Endothelial cell of umbilical vein (primary cell): ENCODE data around the gene KCNJ6. TPM values are rescaled to one million over a fixed set of nuclear protein-coding genes. Genes with fewer than 3 reads are reported as not detected.

Experiments
- BruUV-seq: library from RNA; stranded (reverse); fragments of 400-500 nt; replicated peaks from 2 replicates; lab custom pipeline; 2021; lab: Mats Ljungman, UMichigan
- CTCF ChIA-PET: fragments of 300-600, 350-600 bp; sonication (Branson Sonifier 250); formaldehyde crosslinking; loops from one replicate; lab custom pipeline; 2021; ENCODE audit warnings: antibody characterized with exemption, inconsistent platforms; lab: Charles Lee
- POLR2A ChIA-PET: fragments of 300-600, 350-600 bp; sonication (Branson Sonifier 250); formaldehyde crosslinking; loops from one replicate; lab custom pipeline; 2021; ENCODE audit warnings: antibody characterized with exemption, inconsistent platforms; lab: Charles Lee
- DNase-seq: peaks from one replicate; pipeline ENCODE4 v3.0.0-alpha.2; 2011; ENCODE audit warnings: low read depth, low spot score
- FAIRE-seq: peaks from 2 replicates; lab custom pipeline; 2011; peaks lifted over from hg19 to GRCh38; lab: Jason Lieb, UNC
- H2AFZ ChIP-seq: 2 replicates; pipeline ENCODE4 v1.6.0; 2012; ENCODE audit warnings: low read depth, low read length, control low read depth, inconsistent platforms
- H3K27ac ChIP-seq: 2 replicates; pipeline ENCODE4 v1.5.1; 2011; ENCODE audit warnings: low read depth, mild to moderate bottlenecking, control low read depth, low read length, moderate library complexity; ENCODE audit not compliant: insufficient read depth
- H3K27me3 ChIP-seq, 2 experiments: 2 replicates each; pipeline versions ENCODE4 v1.6.0 to v1.6.1; 2011; ENCODE audit warnings: low read length in 2 of 2, mixed read lengths in 1 of 2; ENCODE audit not compliant: control insufficient read depth in 2 of 2, insufficient read depth in 2 of 2
- H3K36me3 ChIP-seq, 2 experiments: 2 replicates in 1 of 2; 3 replicates in 1 of 2; pipeline ENCODE4 v1.5.1; 2011; ENCODE audit warnings: low read length in 2 of 2, mild to moderate bottlenecking in 1 of 2, moderate library complexity in 1 of 2; ENCODE audit not compliant: control insufficient read depth in 2 of 2, insufficient read depth in 2 of 2; ENCODE audit errors: extremely low read depth in 1 of 2
- H3K4me1 ChIP-seq: 3 replicates; pipeline ENCODE4 v1.5.1; 2011; ENCODE audit warnings: mild to moderate bottlenecking, low read length; ENCODE audit not compliant: control insufficient read depth, insufficient read depth; ENCODE audit errors: extremely low read depth
- H3K4me2 ChIP-seq: 2 replicates; pipeline ENCODE4 v1.6.1; 2011; ENCODE audit warnings: low read length, control low read depth, mixed read lengths; ENCODE audit not compliant: insufficient read depth
- H3K4me3 ChIP-seq, 3 experiments: fragments of 200-600 bp in 1 of 3; sonication (generic), shearing (Covaris generic) in 1 of 3; replicated peaks in 1 of 3; 2 replicates each; pipeline ENCODE4 v1.5.1; 2011 to 2016; ENCODE audit warnings: control low read depth in 3 of 3, low read length in 3 of 3, mild to moderate bottlenecking in 2 of 3, inconsistent platforms in 1 of 3, low read depth in 1 of 3, moderate library complexity in 1 of 3; ENCODE audit not compliant: insufficient read depth in 1 of 3
- H3K79me2 ChIP-seq: 2 replicates; pipeline ENCODE4 v1.6.0; 2012; ENCODE audit warnings: low read length, inconsistent platforms; ENCODE audit not compliant: control insufficient read depth, insufficient read depth
- H3K9ac ChIP-seq: replicated peaks from 2 replicates; pipeline ENCODE3; 2011; ENCODE audit warnings: low read length, control low read depth; ENCODE audit not compliant: insufficient read depth; ENCODE audit errors: extremely low read depth
- H3K9me1 ChIP-seq: replicated peaks from 3 replicates; pipeline ENCODE4 v1.6.0; 2011; ENCODE audit warnings: mild to moderate bottlenecking, low read length; ENCODE audit not compliant: control insufficient read depth, insufficient read depth; ENCODE audit errors: extremely low read depth
- H3K9me3 ChIP-seq: replicated peaks from 2 replicates; pipeline ENCODE4 v1.5.1; 2012; ENCODE audit warnings: low read length, inconsistent platforms; ENCODE audit not compliant: control insufficient read depth, insufficient read depth
- H4K20me1 ChIP-seq: replicated peaks from 2 replicates; pipeline ENCODE3; 2011; ENCODE audit warnings: mild to moderate bottlenecking, low read length; ENCODE audit not compliant: control insufficient read depth, insufficient read depth; ENCODE audit errors: extremely low read depth
- CTCF ChIP-seq, 2 donors: IDR thresholded peaks; 1 replicate in 1 of 2; 2 replicates in 1 of 2; pipeline ENCODE4 v1.5.1; 2011; ENCODE audit warnings: low read length in 2 of 2, mild to moderate bottlenecking in 2 of 2, moderate library complexity in 2 of 2, control low read depth in 1 of 2, inconsistent platforms in 1 of 2, low read depth in 1 of 2; ENCODE audit not compliant: insufficient read depth in 1 of 2; ENCODE audit errors: extremely low read depth in 1 of 2
- EZH2 ChIP-seq: IDR thresholded peaks from 2 replicates; pipeline ENCODE4 v1.6.1; 2012; ENCODE audit warnings: borderline replicate concordance, low read depth, mild to moderate bottlenecking, moderate library complexity, low read length, inconsistent platforms; ENCODE audit not compliant: severe bottlenecking
- GATA2 ChIP-seq: IDR thresholded peaks from 2 replicates; pipeline ENCODE4 v1.7.0; 2011; ENCODE audit warnings: low read depth, mild to moderate bottlenecking, moderate library complexity, mixed read lengths, low read length; ENCODE audit not compliant: insufficient read length, insufficient read depth
- MYC ChIP-seq: IDR thresholded peaks from one replicate; pipeline ENCODE4 v1.6.1; 2011; ENCODE audit warnings: mild to moderate bottlenecking, low read depth, low read length
- POLR2A ChIP-seq: IDR thresholded peaks from 2 replicates; pipeline ENCODE4 v1.6.1; 2012; ENCODE audit warnings: low read depth, mild to moderate bottlenecking, control low read depth, low read length
- POLR2AphosphoS5 ChIP-seq: IDR thresholded peaks from 2 replicates; pipeline ENCODE4 v1.6.1; 2012; ENCODE audit warnings: low read depth, mild to moderate bottlenecking, control low read depth, low read length, moderate library complexity; ENCODE audit not compliant: insufficient read depth
- dilution Hi-C: fragments of 300-500 bp; cut with MboI; formaldehyde crosslinking; loops from one replicate; pipeline ENCODE4 v1.15.0; 2019; ENCODE audit warnings: low sequenced_read_pairs; ENCODE audit not compliant: extremely low pct_ligation_motif_present
- intact Hi-C: fragments of 100-400 bp; cut with micrococcal nuclease; formaldehyde crosslinking; loops from one replicate; pipeline ENCODE4 v1.10.0; 2022
- polyA plus RNA-seq, 4 experiments: library from polyadenylated mRNA; depleted of rRNA in 3 of 4; stranded (reverse) in 3 of 4; unstranded in 1 of 4; fragments of >200 nt; gene quantifications; 2 replicates each; pipeline versions ENCODE4 v1.2.1 to v1.2.3, GENCODE V29; 2011 to 2012; ENCODE audit warnings: missing spikeins in 1 of 4
- total RNA-seq: library from RNA; stranded (reverse); gene quantifications from 2 replicates; pipeline ENCODE4 v1.2.3, GENCODE V29; 2021

Gene KCNJ6
- total and polyA plus RNA-seq, 2 donors (not counting 3 experiments of a cell fraction or from before 2014, with no cell fraction given): not detected

DNA sequence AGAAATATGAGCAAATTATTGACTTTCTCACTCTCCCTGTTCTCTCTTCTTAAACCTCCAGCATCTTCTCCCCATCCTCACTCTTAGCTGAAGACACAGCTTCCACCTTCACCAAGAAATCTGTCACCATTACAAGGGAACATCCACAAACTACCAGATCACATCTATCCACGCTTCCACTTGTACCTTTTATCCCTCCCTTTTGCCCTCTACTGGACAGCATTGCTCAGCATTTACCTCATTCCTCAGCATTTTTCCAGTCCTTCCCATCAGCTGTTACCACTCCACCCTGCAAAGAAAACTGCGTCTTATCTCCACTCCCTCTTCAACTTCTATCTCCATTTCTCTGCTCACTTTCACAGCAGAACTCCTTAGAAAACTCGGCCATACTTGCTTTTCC is 42.6 kb downstream of the KCNJ6 start:
- FAIRE-seq (no peak), DNase-seq (peak; percentile 5)
- H3K36me3 ChIP-seq: no peaks in the 10 kb centered on the region
- no peaks in the 10 kb centered on the region for H4K20me1 ChIP-seq
- no peak overlapping the region for H3K4me2 ChIP-seq
- no TSS peak for BruUV-seq
- ChIA-PET CTCF (interaction anchor here (2.6 kb wide), 1 partner anchor 161 kb away, joined by 7 read pairs; no protein-coding TSS in a partner anchor), POLR2A (no interaction called here)
- no peak overlapping the region for H2AFZ ChIP-seq
- intact Hi-C loops: no loop called here
- H3K27me3 ChIP-seq: peaks cover 0 to 2% of the 10 kb centered on the region in 2 experiments
- no peak for TF ChIP-seq GATA2
- TF ChIP-seq POLR2A: no peak
- no peak for TF ChIP-seq EZH2
- TF ChIP-seq POLR2AphosphoS5: no peak
- no peak for TF ChIP-seq CTCF (IDR thresholded peaks at IDR 0.05; ENCODE audit: extremely low read depth in 1 of 2, insufficient read depth in 1 of 2, low read depth in 1 of 2, low read length in 2 of 2)
- no peak for TF ChIP-seq MYC
- H3K4me3 ChIP-seq: no peak overlapping the region
- H3K27ac ChIP-seq: no peak overlapping the region
- no peaks in the 10 kb centered on the region for H3K79me2 ChIP-seq
- H3K4me1 ChIP-seq: no peaks in the 10 kb centered on the region
- no peaks in the 10 kb centered on the region for H3K9me3 ChIP-seq
- dilution Hi-C loops: no loop called here
- H3K9me1 ChIP-seq: no peaks in the 10 kb centered on the region
- H3K9ac ChIP-seq: no peak overlapping the region
